Stomach (tissue), 4 donors: ENCODE results near the gene CMTR1.

Experiments used
- POLR2A ChIP-seq, 4 donors: fragments of 450-650 bp; IDR thresholded peaks; one replicate each; pipeline ENCODE4 v1.6.1; 2016; ENCODE audit warnings: antibody characterized with exemption in 4 of 4, control low read depth in 2 of 4, mild to moderate bottlenecking in 1 of 4, moderate library complexity in 1 of 4
- TF ChIP-seq, protein P1 (sequence below), 7 experiments: fragments of 450-650 bp in 4 of 7; fragments of 200-600 bp in 3 of 7; sonication (generic) in 3 of 7; IDR thresholded peaks; one replicate each; pipeline ENCODE4 v1.5.1; 2016 to 2019; ENCODE audit warnings: antibody characterized with exemption in 7 of 7, control low read depth in 2 of 7, mild to moderate bottlenecking in 1 of 7

DNA sequence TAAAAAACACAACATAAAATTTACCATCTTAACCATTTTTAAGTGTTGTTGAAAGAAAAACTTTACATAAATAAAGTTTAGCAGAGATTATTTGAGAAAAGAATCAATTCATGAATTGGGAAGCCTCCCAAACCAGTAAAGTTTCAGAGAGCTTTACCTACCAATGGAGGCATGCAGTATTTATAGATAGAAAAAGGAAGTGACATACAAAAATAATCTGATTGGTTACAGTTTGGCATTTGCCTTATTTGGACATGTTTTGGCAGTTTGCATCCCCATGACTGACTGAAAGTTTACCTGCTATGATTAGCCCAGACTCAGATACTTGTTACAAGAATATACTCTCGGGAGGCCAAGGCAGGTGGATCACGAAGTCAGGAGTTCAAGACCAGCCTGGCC, 3.7 kb upstream of the CMTR1 start:
- TF ChIP-seq, protein P1, sequence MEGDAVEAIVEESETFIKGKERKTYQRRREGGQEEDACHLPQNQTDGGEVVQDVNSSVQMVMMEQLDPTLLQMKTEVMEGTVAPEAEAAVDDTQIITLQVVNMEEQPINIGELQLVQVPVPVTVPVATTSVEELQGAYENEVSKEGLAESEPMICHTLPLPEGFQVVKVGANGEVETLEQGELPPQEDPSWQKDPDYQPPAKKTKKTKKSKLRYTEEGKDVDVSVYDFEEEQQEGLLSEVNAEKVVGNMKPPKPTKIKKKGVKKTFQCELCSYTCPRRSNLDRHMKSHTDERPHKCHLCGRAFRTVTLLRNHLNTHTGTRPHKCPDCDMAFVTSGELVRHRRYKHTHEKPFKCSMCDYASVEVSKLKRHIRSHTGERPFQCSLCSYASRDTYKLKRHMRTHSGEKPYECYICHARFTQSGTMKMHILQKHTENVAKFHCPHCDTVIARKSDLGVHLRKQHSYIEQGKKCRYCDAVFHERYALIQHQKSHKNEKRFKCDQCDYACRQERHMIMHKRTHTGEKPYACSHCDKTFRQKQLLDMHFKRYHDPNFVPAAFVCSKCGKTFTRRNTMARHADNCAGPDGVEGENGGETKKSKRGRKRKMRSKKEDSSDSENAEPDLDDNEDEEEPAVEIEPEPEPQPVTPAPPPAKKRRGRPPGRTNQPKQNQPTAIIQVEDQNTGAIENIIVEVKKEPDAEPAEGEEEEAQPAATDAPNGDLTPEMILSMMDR (IDR thresholded peaks at IDR 0.05): no peak
- no peak for TF ChIP-seq POLR2A (IDR thresholded peaks at IDR 0.05)
